HG03378 (cell line): Measurements from ENCODE around the gene RTEL1.
A peak's percentile ranks its signal among the peaks of the same experiment; 100 is the strongest.
"Not testable (repeated sequence)": the region's sequence is repeated elsewhere in the genome, so short reads cannot be mapped to it uniquely, and the experiment has no call there.

Experiments used
- ATAC-seq: cut with Tn5 transposase; IDR thresholded peaks from one replicate; pipeline ENCODE4 v1.9.1; 2021; ENCODE audit warnings: mild to moderate bottlenecking, moderate library complexity; ENCODE audit not compliant: unreplicated experiment

Gene RTEL1

GRCh38 chr20:63657937-63658748 is at the start of gene RTEL1:
RTEL1 (plus strand) TSS chr20:63658312; CDS start chr20:63659403, 1,091 bp downstream.
- peak; percentile 71 for ATAC-seq

GRCh38 chr20:63610581-63611435 is 47.3 kb upstream of the RTEL1 start:
- ATAC-seq: no peak

GRCh38 chr20:63611646-63612045 is 46.5 kb upstream of the RTEL1 start:
- no peak for ATAC-seq

GRCh38 chr20:63612276-63612931 is 45.7 kb upstream of the RTEL1 start:
- ATAC-seq: no peak

GRCh38 chr20:63613863-63614594 is 44.1 kb upstream of the RTEL1 start:
- ATAC-seq: not testable (repeated sequence)

- ATAC-seq: no peak
Observed at GRCh38 chr20:63617092-63617875, 40.8 kb upstream of the RTEL1 start.

GRCh38 chr20:63617876-63618265 is 40.2 kb upstream of the RTEL1 start:
- ATAC-seq: no peak

GRCh38 chr20:63618291-63618980 is 39.7 kb upstream of the RTEL1 start:
- no peak for ATAC-seq

- no peak for ATAC-seq
Observed at GRCh38 chr20:63619086-63619485, 39.0 kb upstream of the RTEL1 start.

- no peak for ATAC-seq
Observed at GRCh38 chr20:63619505-63619904, 38.6 kb upstream of the RTEL1 start.

GRCh38 chr20:63620991-63621390 is 37.1 kb upstream of the RTEL1 start:
- no peak for ATAC-seq

GRCh38 chr20:63622096-63622495 is 36.0 kb upstream of the RTEL1 start:
- no peak for ATAC-seq

- no peak for ATAC-seq
Observed at GRCh38 chr20:63622732-63623131, 35.4 kb upstream of the RTEL1 start.

GRCh38 chr20:63624486-63624885 is 33.6 kb upstream of the RTEL1 start:
- ATAC-seq: no peak

- ATAC-seq: no peak
Observed at GRCh38 chr20:63625771-63626423, 32.2 kb upstream of the RTEL1 start.

GRCh38 chr20:63626424-63627128 is 31.5 kb upstream of the RTEL1 start, which contains the start of gene GMEB2:
GMEB2 (minus strand) TSS chr20:63627101; CDS start chr20:63619397, 7,704 bp downstream.
- ATAC-seq: no peak

GRCh38 chr20:63627129-63627750 is 30.9 kb upstream of the RTEL1 start:
- ATAC-seq: peak; percentile 56
